ENCODE measurements around the gene HSF4. TPM values are rescaled to one million over a fixed set of nuclear protein-coding genes. Genes with fewer than 3 reads are reported as not detected.

The HSF4 gene
- total RNA-seq, 1 experiment from 2014 or later = 1.2 TPM

- Histone ChIP-seq H3K4ac (ENCODE audit: low read depth, low read length) (no peak overlapping the region), H4K20me1 (ENCODE audit: control insufficient read depth, insufficient read depth, insufficient read length) (no peaks in the 10 kb centered on the region), H3K23ac (ENCODE audit: insufficient read length, low read depth, low read length) (no peak overlapping the region), H3K4me2 (ENCODE audit: insufficient read depth, insufficient read length, low read length) (no peak overlapping the region), H2AK5ac (ENCODE audit: insufficient read length, low read length) (no peak overlapping the region), H2BK20ac (ENCODE audit: low read depth, low read length, poor library complexity, severe bottlenecking) (no peak overlapping the region), H2AFZ (ENCODE audit: low read length) (no peak overlapping the region), H3K27ac (ENCODE audit: insufficient read length, low read depth, low read length) (no peak overlapping the region), H4K8ac (replicated peaks; ENCODE audit: insufficient read length, low read depth, low read length) (no peak overlapping the region), H2BK15ac (ENCODE audit: low read depth, low read length) (no peak overlapping the region), H3K27me3 (ENCODE audit: insufficient read depth, low read length) (no peaks in the 10 kb centered on the region), H3K79me2 (ENCODE audit: insufficient read depth, low read length) (no peaks in the 10 kb centered on the region), H4K5ac (ENCODE audit: insufficient read length, low read depth, low read length) (no peak overlapping the region), H2BK5ac (ENCODE audit: insufficient read length, low read length) (no peak overlapping the region), H3K23me2 (ENCODE audit: insufficient read length, low read depth, low read length, poor library complexity, severe bottlenecking) (no peaks in the 10 kb centered on the region), H4K91ac (ENCODE audit: insufficient read length, low read depth, low read length) (no peak overlapping the region), H3K9ac (ENCODE audit: extremely low read depth, insufficient read length, low read length) (no peak overlapping the region), H3K79me1 (ENCODE audit: insufficient read depth, low read depth, low read length, poor library complexity, severe bottlenecking) (no peaks in the 10 kb centered on the region), H3K4me1 (ENCODE audit: insufficient read depth, low read length) (no peaks in the 10 kb centered on the region), H2BK12ac (ENCODE audit: insufficient read length, low read depth, low read length) (no peak overlapping the region), H3K9me3 (ENCODE audit: control insufficient read depth, low read depth, low read length) (no peaks in the 10 kb centered on the region), H3T11ph (ENCODE audit: low read length) (no peak overlapping the region), H3K14ac (ENCODE audit: insufficient read depth, low read length) (no peak overlapping the region), H3K56ac (ENCODE audit: insufficient read length, low read depth, low read length) (no peak overlapping the region), H3K18ac (ENCODE audit: insufficient read length, low read depth, low read length) (no peak overlapping the region), H2BK120ac (ENCODE audit: low read depth, low read length, poor library complexity, severe bottlenecking) (no peak overlapping the region)
- Mint-ChIP-seq H3K27ac (no peak overlapping the region), H3K36me3 (ENCODE audit: insufficient read depth in 1 of 3, low read depth in 3 of 3) (peaks cover 4 to 36% (median 11%) of the 10 kb centered on the region in 3 experiments; a peak in 5 of 7 replicates), H3K4me3 (no peak overlapping the region), H3K4me1 (peaks cover 19 to 21% of the 10 kb centered on the region in 2 experiments), H3K27me3 (ENCODE audit: low read depth) (0 out of 2 replicates have a peak, but pooled peaks cover 3% of the 10 kb centered on the region), H3K9me3 (no peaks in the 10 kb centered on the region)
- no peak for DNase-seq
- WGBS (ENCODE audit: extremely low coverage, insufficient read length, low lambda C conversion rate) = no CpG with 5 or more reads among the region's 12 CpGs
- TF ChIP-seq CTCF (conservative IDR thresholded peaks at IDR 0.05) = no peak
These were observed 37.9 kb downstream of the HSF4 start for GRCh38 chr16:67202426-67202825.

Measured in H9 (cell line).